Measurements from ENCODE around the gene SRSF11.

DNA sequence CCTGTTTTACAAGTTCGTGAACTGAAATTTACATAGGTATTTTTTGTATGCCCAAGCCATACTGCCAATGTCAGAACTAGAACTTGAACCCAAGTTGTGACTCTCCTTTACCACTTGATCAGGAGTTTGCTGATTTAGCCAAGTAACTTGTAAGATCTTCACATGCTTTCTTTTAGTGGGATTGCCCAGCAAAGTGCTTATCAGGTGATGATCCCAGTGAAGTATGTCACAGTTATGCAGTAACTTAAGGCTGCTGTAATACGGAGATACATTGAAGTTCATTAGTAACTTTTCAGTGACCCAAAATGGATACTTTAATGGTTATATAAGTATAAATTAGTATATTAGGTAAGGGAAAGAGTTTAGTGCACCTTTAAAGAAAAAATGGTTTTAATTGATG is 3.8 kb downstream of the SRSF11 start:
- no peak for TF ChIP-seq CTCF (IDR thresholded peaks at IDR 0.05)
- TF ChIP-seq POLR2AphosphoS5 (IDR thresholded peaks at IDR 0.05): no peak
- no peak for TF ChIP-seq POLR2A (IDR thresholded peaks at IDR 0.05)
- no peak for TF ChIP-seq EP300 (IDR thresholded peaks at IDR 0.05)

All from stomach (tissue), 4 donors.